Naive thymus-derived CD4-positive, alpha-beta T cell (primary cell): ENCODE data around the gene ITGB2. TPM values are rescaled to one million over a fixed set of nuclear protein-coding genes. Genes with fewer than 3 reads are reported as not detected.
A peak's percentile ranks its signal among the peaks of the same experiment; 100 is the strongest.

Experiments used
- ATAC-seq: fragments of 150-1000 bp; cut with Tn5 transposase; 2 replicates; pipeline ENCODE4 v1.10.0; 2021; ENCODE audit warnings: mild to moderate bottlenecking, moderate library complexity
- CTCF ChIA-PET: fragments of 350-600 bp; sonication (Branson Sonifier 250); formaldehyde crosslinking; loops from one replicate; lab custom pipeline; 2021; ENCODE audit warnings: antibody characterized with exemption; lab: Charles Lee
- POLR2A ChIA-PET: fragments of 350-600 bp; sonication (Branson Sonifier 250); formaldehyde crosslinking; loops from one replicate; lab custom pipeline; 2021; ENCODE audit warnings: antibody characterized with exemption, inconsistent platforms; lab: Charles Lee
- DNase-seq, 9 donors: peaks; one replicate each; pipeline versions ENCODE4 v3.0.0 to v3.0.0-alpha.2; 2020 to 2022; ENCODE audit warnings: mixed read lengths in 1 of 9
- H3K27ac ChIP-seq: one replicate; pipeline ENCODE4 v1.7.0; 2013; ENCODE audit warnings: mild to moderate bottlenecking, low read depth, low read length, moderate library complexity
- H3K27me3 ChIP-seq, 2 donors: one replicate each; pipeline ENCODE4 v1.7.0; 2013; ENCODE audit warnings: low read length in 2 of 2, mild to moderate bottlenecking in 2 of 2, moderate library complexity in 2 of 2; ENCODE audit not compliant: control insufficient read depth in 2 of 2, insufficient read depth in 2 of 2
- H3K36me3 ChIP-seq, 3 experiments: 1 replicate in 2 of 3; 2 replicates in 1 of 3; pipeline ENCODE4 v1.7.0; 2013; ENCODE audit warnings: low read length in 3 of 3, mild to moderate bottlenecking in 3 of 3, moderate library complexity in 1 of 3; ENCODE audit not compliant: insufficient read depth in 3 of 3, control insufficient read depth in 2 of 3
- H3K4me1 ChIP-seq, 2 donors: one replicate each; pipeline ENCODE4 v1.7.0; 2013; ENCODE audit warnings: low read length in 2 of 2, mild to moderate bottlenecking in 2 of 2, moderate library complexity in 1 of 2; ENCODE audit not compliant: control insufficient read depth in 2 of 2, insufficient read depth in 2 of 2
- H3K4me3 ChIP-seq: 2 replicates; pipeline ENCODE4 v1.7.0; 2013; ENCODE audit warnings: mild to moderate bottlenecking, low read length
- H3K9me3 ChIP-seq, 3 experiments: 1 replicate in 2 of 3; 2 replicates in 1 of 3; pipeline ENCODE4 v1.7.0; 2013; ENCODE audit warnings: low read length in 3 of 3; ENCODE audit not compliant: control insufficient read depth in 2 of 3
- H3K27ac Mint-ChIP-seq, 9 donors: one replicate each; pipeline ENCODE4 v1.8.0; 2020 to 2022; ENCODE audit warnings: mixed read lengths in 9 of 9, mild to moderate bottlenecking in 8 of 9, moderate library complexity in 5 of 9, inconsistent platforms in 2 of 9
- H3K27me3 Mint-ChIP-seq, 5 donors: one replicate each; pipeline ENCODE4 v1.8.0; 2021 to 2022; ENCODE audit warnings: mixed read lengths in 5 of 5, mild to moderate bottlenecking in 1 of 5
- H3K36me3 Mint-ChIP-seq, 5 donors: one replicate each; pipeline ENCODE4 v1.8.0; 2020 to 2022; ENCODE audit warnings: mixed read lengths in 5 of 5, mild to moderate bottlenecking in 3 of 5, inconsistent platforms in 1 of 5
- H3K4me1 Mint-ChIP-seq, 7 donors: one replicate each; pipeline ENCODE4 v1.8.0; 2020 to 2022; ENCODE audit warnings: mixed read lengths in 7 of 7, mild to moderate bottlenecking in 3 of 7, inconsistent platforms in 1 of 7
- H3K4me3 Mint-ChIP-seq, 10 donors: one replicate each; pipeline ENCODE4 v1.8.0; 2020 to 2022; ENCODE audit warnings: mild to moderate bottlenecking in 10 of 10, mixed read lengths in 10 of 10, moderate library complexity in 6 of 10, inconsistent platforms in 2 of 10
- H3K9me3 Mint-ChIP-seq, 11 donors: one replicate each; pipeline ENCODE4 v1.8.0; 2020 to 2022; ENCODE audit warnings: mixed read lengths in 11 of 11, mild to moderate bottlenecking in 4 of 11, inconsistent platforms in 1 of 11, moderate library complexity in 1 of 11
- intact Hi-C, 2 donors: fragments of 100-400 bp; cut with micrococcal nuclease; formaldehyde crosslinking; loops; one replicate each; pipeline ENCODE4 v1.15.1; 2023
- polyA plus RNA-seq, 2 donors: library from polyadenylated mRNA; unstranded; fragments of 300-500 nt; fragmentation: Illumina TruSeq; gene quantifications; one replicate each; pipeline ENCODE4 v1.2.3, GENCODE V29; 2021
- total RNA-seq, 6 experiments: library from RNA in 5 of 6; stranded (reverse) in 5 of 6; gene quantifications; 1 replicate in 5 of 6; 2 replicates in 1 of 6; pipeline ENCODE4 v1.2.3 and lab custom pipeline; 2021 to 2026

The ITGB2 gene
- total and polyA plus RNA-seq, 7 experiments from 2014 or later: 280 to 877 (median 459) TPM

GRCh38 chr21:44846485-44847260 lies 74.0 kb downstream of the ITGB2 start:
- peaks cover 0 to 4% (median 0%) of the 10 kb centered on the region in 5 donors for H3K27me3 Mint-ChIP-seq
- peak; percentile 78 for ATAC-seq
- peaks cover 0 to 2% (median 0%) of the 10 kb centered on the region in 11 donors for H3K9me3 Mint-ChIP-seq
- CTCF ChIA-PET: interaction anchor here (0.8 to 1.3 kb wide), 4 partner anchors 11 to 65 kb away, joined by 3 to 4 read pairs (median 4); partner anchors contain the start of gene UBE2G2
- Histone ChIP-seq H3K9me3 (no peaks in the 10 kb centered on the region), H3K4me1 (peaks cover 6 to 19% of the 10 kb centered on the region in 2 donors), H3K4me3 (peak overlapping the region; percentile 51), H3K27ac (peak overlapping the region; percentile 58), H3K27me3 (no peaks in the 10 kb centered on the region), H3K36me3 (peaks cover 0 to 32% (median 0%) of the 10 kb centered on the region in 3 experiments)
- POLR2A ChIA-PET: interaction anchor here (1.1 to 1.2 kb wide), 3 partner anchors 27 to 31 kb away, joined by 3 to 5 read pairs (median 3); partner anchors contain the start of gene PTTG1IP
- peaks cover 0 to 6% (median 3%) of the 10 kb centered on the region in 5 donors for H3K36me3 Mint-ChIP-seq
- intact Hi-C loops: loop anchor here (1.0 to 2.0 kb wide), 4 partner anchors 18 to 45 kb away; partner anchors contain the start of gene UBE2G2 (in 2 of the 2)
- H3K27ac Mint-ChIP-seq: peak overlapping the region; percentile 57 to 90 (median 76)
- H3K4me3 Mint-ChIP-seq: peak overlapping the region; percentile 65 to 80 (median 78)
- peak in 7 of 9 donors; percentile 42 to 72 (median 55) for DNase-seq
- peaks cover 14 to 34% (median 22%) of the 10 kb centered on the region in 7 donors for H3K4me1 Mint-ChIP-seq

GRCh38 chr21:44846224-44846484 lies 74.5 kb downstream of the ITGB2 start:
- peaks cover 0 to 27% (median 0%) of the 10 kb centered on the region in 3 experiments for H3K36me3 ChIP-seq
- H3K27me3 ChIP-seq: no peaks in the 10 kb centered on the region
- Mint-ChIP-seq H3K4me3 (peak overlapping the region; percentile 65 to 80 (median 78)), H3K27me3 (peaks cover 0 to 4% (median 0%) of the 10 kb centered on the region in 5 donors), H3K9me3 (peaks cover 0 to 2% (median 0%) of the 10 kb centered on the region in 11 donors), H3K27ac (peak overlapping the region; percentile 57 to 90 (median 76)), H3K4me1 (peaks cover 9 to 29% (median 17%) of the 10 kb centered on the region in 7 donors), H3K36me3 (peaks cover 0 to 6% (median 0%) of the 10 kb centered on the region in 5 donors)
- no peaks in the 10 kb centered on the region for H3K9me3 ChIP-seq
- H3K27ac ChIP-seq: peak overlapping the region; percentile 58
- CTCF ChIA-PET: interaction anchor here (0.8 to 1.3 kb wide), 4 partner anchors 11 to 65 kb away, joined by 3 to 4 read pairs (median 4); partner anchors contain the start of gene UBE2G2
- peaks cover 6 to 14% of the 10 kb centered on the region in 2 donors for H3K4me1 ChIP-seq
- intact Hi-C loops: loop anchor here (1.0 to 2.0 kb wide), 4 partner anchors 17 to 45 kb away; partner anchors contain the start of gene UBE2G2 (in 2 of the 2)
- POLR2A ChIA-PET: interaction anchor here (1.1 to 1.2 kb wide), 3 partner anchors 27 to 31 kb away, joined by 3 to 5 read pairs (median 3); partner anchors contain the start of gene PTTG1IP
- no peak for ATAC-seq
- peak overlapping the region; percentile 51 for H3K4me3 ChIP-seq
- no peak for DNase-seq

GRCh38 chr21:44845418-44846223 lies 75.1 kb downstream of the ITGB2 start:
- H3K4me3 ChIP-seq: peak overlapping the region; percentile 51

GRCh38 chr21:44844256-44844655 lies 76.4 kb downstream of the ITGB2 start:
- Histone ChIP-seq H3K9me3 (no peaks in the 10 kb centered on the region), H3K27ac (no peak overlapping the region), H3K4me3 (no peak overlapping the region), H3K36me3 (peaks cover 0 to 8% (median 0%) of the 10 kb centered on the region in 3 experiments), H3K4me1 (peaks cover 6 to 11% of the 10 kb centered on the region in 2 donors), H3K27me3 (no peaks in the 10 kb centered on the region)
- peaks cover 0 to 3% (median 0%) of the 10 kb centered on the region in 5 donors for H3K36me3 Mint-ChIP-seq
- peaks cover 0 to 4% (median 0%) of the 10 kb centered on the region in 5 donors for H3K27me3 Mint-ChIP-seq
- CTCF ChIA-PET: interaction anchor here (0.8 kb wide), 1 partner anchor 26 kb away, joined by 3 read pairs; the partner anchor contains the start of gene SUMO3
- H3K4me1 Mint-ChIP-seq: peaks cover 0 to 24% (median 13%) of the 10 kb centered on the region in 7 donors
- DNase-seq: no peak
- H3K9me3 Mint-ChIP-seq: peaks cover 0 to 2% (median 0%) of the 10 kb centered on the region in 11 donors
- no peak for ATAC-seq
- POLR2A ChIA-PET: no interaction called here
- H3K27ac Mint-ChIP-seq: peak overlapping the region in 1 of 9 donors; percentile 65
- intact Hi-C loops: no loop called here
- H3K4me3 Mint-ChIP-seq: peak overlapping the region in 4 of 10 donors; percentile 40 to 78 (median 42)

More at GRCh38 chr21:44845418-44846223, 75.1 kb downstream of the ITGB2 start:
- ATAC-seq (peak; percentile 77), DNase-seq (peak; percentile 15 to 75 (median 37))
- Histone ChIP-seq H3K27ac (peak overlapping the region; percentile 58), H3K36me3 (peaks cover 0 to 22% (median 0%) of the 10 kb centered on the region in 3 experiments), H3K9me3 (no peaks in the 10 kb centered on the region), H3K4me1 (peaks cover 6 to 11% of the 10 kb centered on the region in 2 donors), H3K27me3 (no peaks in the 10 kb centered on the region)
- Mint-ChIP-seq H3K36me3 (peaks cover 0 to 6% (median 0%) of the 10 kb centered on the region in 5 donors), H3K27me3 (peaks cover 0 to 4% (median 0%) of the 10 kb centered on the region in 5 donors), H3K27ac (peak overlapping the region; percentile 57 to 90 (median 76)), H3K9me3 (peaks cover 0 to 2% (median 0%) of the 10 kb centered on the region in 11 donors), H3K4me3 (peak overlapping the region; percentile 65 to 80 (median 78)), H3K4me1 (peaks cover 3 to 24% (median 13%) of the 10 kb centered on the region in 7 donors)
- ChIA-PET CTCF (interaction anchor here (0.7 to 1.3 kb wide), 5 partner anchors 12 to 1795 kb away, joined by 3 to 4 read pairs (median 3); partner anchors contain the start of gene UBE2G2), POLR2A (interaction anchor here (1.1 to 1.2 kb wide), 3 partner anchors 28 to 30 kb away, joined by 3 to 5 read pairs (median 3); partner anchors contain the start of gene PTTG1IP)
- intact Hi-C loops: loop anchor here (1.0 to 2.0 kb wide), 4 partner anchors 17 to 44 kb away; partner anchors contain the start of gene UBE2G2 (in 2 of the 2)

GRCh38 chr21:44842721-44843445 lies 77.8 kb downstream of the ITGB2 start:
- intact Hi-C loops: no loop called here
- Mint-ChIP-seq H3K36me3 (no peaks in the 10 kb centered on the region), H3K27me3 (peaks cover 0 to 4% (median 0%) of the 10 kb centered on the region in 5 donors), H3K4me3 (no peak overlapping the region), H3K4me1 (peaks cover 0 to 24% (median 13%) of the 10 kb centered on the region in 7 donors), H3K27ac (no peak overlapping the region), H3K9me3 (peaks cover 0 to 2% (median 0%) of the 10 kb centered on the region in 11 donors)
- CTCF ChIA-PET: interaction anchor here (0.7 kb wide), 1 partner anchor 26 kb away, joined by 3 read pairs; no protein-coding TSS in a partner anchor
- H3K27me3 ChIP-seq: no peaks in the 10 kb centered on the region
- no peaks in the 10 kb centered on the region for H3K9me3 ChIP-seq
- H3K36me3 ChIP-seq: no peaks in the 10 kb centered on the region
- H3K27ac ChIP-seq: no peak overlapping the region
- ATAC-seq: no peak
- H3K4me1 ChIP-seq: peaks cover 6 to 11% of the 10 kb centered on the region in 2 donors
- POLR2A ChIA-PET: interaction anchor here (0.7 kb wide), 1 partner anchor 34 kb away, joined by 3 read pairs; no protein-coding TSS in a partner anchor
- no peak overlapping the region for H3K4me3 ChIP-seq
- no peak for DNase-seq
